ENCODE data around the gene AADAT.
"Not testable (repeated sequence)": the region's sequence is repeated elsewhere in the genome, so short reads cannot be mapped to it uniquely, and the experiment has no call there.

AADAT gene

GRCh38 chr4:170127758-170128157 is 38.0 kb upstream of the AADAT start:
- TF ChIP-seq, protein P1, sequence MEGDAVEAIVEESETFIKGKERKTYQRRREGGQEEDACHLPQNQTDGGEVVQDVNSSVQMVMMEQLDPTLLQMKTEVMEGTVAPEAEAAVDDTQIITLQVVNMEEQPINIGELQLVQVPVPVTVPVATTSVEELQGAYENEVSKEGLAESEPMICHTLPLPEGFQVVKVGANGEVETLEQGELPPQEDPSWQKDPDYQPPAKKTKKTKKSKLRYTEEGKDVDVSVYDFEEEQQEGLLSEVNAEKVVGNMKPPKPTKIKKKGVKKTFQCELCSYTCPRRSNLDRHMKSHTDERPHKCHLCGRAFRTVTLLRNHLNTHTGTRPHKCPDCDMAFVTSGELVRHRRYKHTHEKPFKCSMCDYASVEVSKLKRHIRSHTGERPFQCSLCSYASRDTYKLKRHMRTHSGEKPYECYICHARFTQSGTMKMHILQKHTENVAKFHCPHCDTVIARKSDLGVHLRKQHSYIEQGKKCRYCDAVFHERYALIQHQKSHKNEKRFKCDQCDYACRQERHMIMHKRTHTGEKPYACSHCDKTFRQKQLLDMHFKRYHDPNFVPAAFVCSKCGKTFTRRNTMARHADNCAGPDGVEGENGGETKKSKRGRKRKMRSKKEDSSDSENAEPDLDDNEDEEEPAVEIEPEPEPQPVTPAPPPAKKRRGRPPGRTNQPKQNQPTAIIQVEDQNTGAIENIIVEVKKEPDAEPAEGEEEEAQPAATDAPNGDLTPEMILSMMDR (IDR thresholded peaks at IDR 0.05; ENCODE audit: extremely low read depth, insufficient read depth, missing control alignments) = no peak
- in situ Hi-C loops (cut with MboI; ENCODE audit: low pct_unique_long_range_greater_than_20kb, low sequenced_read_pairs, unreplicated experiment) = no loop called here
- no peak for DNase-seq (ENCODE audit: low spot score)

DNA sequence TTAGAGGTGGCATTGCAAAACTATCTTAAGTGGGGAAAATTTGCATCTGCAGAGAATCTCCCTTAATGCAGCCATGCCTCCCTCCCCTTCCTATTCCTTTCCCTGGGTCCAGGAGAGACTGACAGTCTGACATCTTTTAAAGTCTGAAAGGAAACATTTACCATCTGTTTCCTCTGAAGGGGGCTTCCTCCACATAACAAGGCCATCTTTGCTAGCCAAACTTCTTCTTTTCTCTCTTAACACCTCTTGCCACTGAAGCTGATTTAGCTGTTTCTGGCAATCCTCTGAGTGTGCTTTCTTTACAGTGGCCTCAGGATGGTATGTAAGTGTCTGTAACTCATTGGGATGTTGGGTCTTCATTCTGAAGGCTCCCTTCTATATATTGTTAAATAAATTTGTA is 34.6 kb upstream of the AADAT start:
- TF ChIP-seq, protein P1 (IDR thresholded peaks at IDR 0.05; ENCODE audit: extremely low read depth, insufficient read depth, missing control alignments) = no peak
- in situ Hi-C loops (cut with MboI; ENCODE audit: low pct_unique_long_range_greater_than_20kb, low sequenced_read_pairs, unreplicated experiment) = no loop called here

DNA sequence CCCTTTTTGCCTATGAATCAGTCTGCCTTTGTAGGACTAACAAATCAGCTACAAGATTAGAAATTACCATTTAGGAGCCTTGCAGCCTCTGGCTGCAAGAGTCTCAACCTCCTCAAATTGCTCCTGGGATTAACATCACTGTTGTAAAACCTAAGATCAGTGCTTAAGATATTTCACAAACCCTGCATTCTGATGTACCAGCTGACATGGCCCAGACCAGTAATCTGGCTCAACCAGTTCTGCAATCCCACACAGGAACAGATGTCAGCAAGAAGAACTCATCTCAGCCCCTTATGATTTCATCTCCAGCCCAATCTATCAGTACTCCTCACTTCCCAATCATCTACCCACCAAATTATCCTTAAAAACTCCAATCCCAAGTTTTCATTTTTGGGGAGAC is 32.5 kb upstream of the AADAT start:
- in situ Hi-C loops (cut with MboI; ENCODE audit: low pct_unique_long_range_greater_than_20kb, low sequenced_read_pairs, unreplicated experiment) = no loop called here
- no peak for DNase-seq (ENCODE audit: low spot score)
- TF ChIP-seq, protein P1 (IDR thresholded peaks at IDR 0.05; ENCODE audit: extremely low read depth, insufficient read depth, missing control alignments) = no peak

More for the DNA sequence above, 34.6 kb upstream of the AADAT start:
- DNase-seq (ENCODE audit: low spot score) = no peak

DNA sequence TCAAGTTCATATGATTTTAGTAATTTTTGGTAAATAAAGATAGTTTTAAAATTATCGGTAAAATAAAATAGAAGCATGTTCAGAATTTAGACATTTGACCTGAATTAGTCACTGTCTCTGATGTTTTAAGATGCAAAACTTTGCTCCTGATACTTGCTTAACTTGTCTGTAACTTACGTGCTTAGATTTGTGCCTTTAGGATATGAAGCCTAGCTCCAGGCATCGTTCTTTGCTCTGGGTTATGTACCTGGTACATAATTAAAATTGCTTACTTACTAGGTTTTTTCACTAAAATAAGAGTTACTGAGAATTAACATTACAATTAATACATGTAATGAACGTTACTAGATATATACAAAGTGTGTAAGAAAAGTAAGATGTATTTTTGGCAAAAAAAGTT is 24.9 kb upstream of the AADAT start:
- in situ Hi-C loops (cut with MboI; ENCODE audit: low pct_unique_long_range_greater_than_20kb, low sequenced_read_pairs, unreplicated experiment) = no loop called here
- no peak for DNase-seq (ENCODE audit: low spot score)
- TF ChIP-seq, protein P1 (IDR thresholded peaks at IDR 0.05; ENCODE audit: extremely low read depth, insufficient read depth, missing control alignments) = no peak

DNA sequence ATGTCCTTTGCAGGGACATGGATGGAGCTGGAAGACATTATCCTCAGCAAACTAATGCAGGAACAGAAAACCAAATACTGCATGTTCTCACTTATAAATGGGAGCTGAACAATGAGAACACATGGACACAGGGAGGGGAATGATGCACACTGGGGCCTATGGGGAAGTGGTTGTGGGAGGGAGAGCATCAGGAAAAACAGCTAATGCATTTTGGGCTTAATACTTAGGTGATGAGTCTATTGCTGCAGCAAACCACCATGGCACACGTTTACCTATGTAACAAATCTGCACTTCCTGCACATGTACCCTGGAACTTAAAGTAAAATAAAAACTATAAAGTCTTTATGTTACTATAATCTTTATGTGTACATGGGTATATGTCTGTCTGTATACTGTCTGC is 24.4 kb upstream of the AADAT start:
- in situ Hi-C loops (cut with MboI; ENCODE audit: low pct_unique_long_range_greater_than_20kb, low sequenced_read_pairs, unreplicated experiment); DNase-seq (ENCODE audit: low spot score): not testable (repeated sequence)

- DNase-seq (ENCODE audit: low spot score) = no peak
- in situ Hi-C loops (cut with MboI; ENCODE audit: low pct_unique_long_range_greater_than_20kb, low sequenced_read_pairs, unreplicated experiment) = no loop called here
- TF ChIP-seq, protein P1 (IDR thresholded peaks at IDR 0.05; ENCODE audit: extremely low read depth, insufficient read depth, missing control alignments) = no peak
These were observed 21.8 kb upstream of the AADAT start for GRCh38 chr4:170111546-170111945.

GRCh38 chr4:170111085-170111484 is 21.3 kb upstream of the AADAT start:
- in situ Hi-C loops (cut with MboI; ENCODE audit: low pct_unique_long_range_greater_than_20kb, low sequenced_read_pairs, unreplicated experiment) = no loop called here
- DNase-seq (ENCODE audit: low spot score) = no peak
- TF ChIP-seq, protein P1 (IDR thresholded peaks at IDR 0.05; ENCODE audit: extremely low read depth, insufficient read depth, missing control alignments) = no peak

Measured in GM13977 (cell line).